Stimulated activated CD8-positive, alpha-beta memory T cell treated with anti-CD3 and anti-CD28 coated beads, Interleukin-12 subunit alpha, Interleukin-12 subunit beta, amount 100 ng/mL, for 4 hours (primary cell): ENCODE results near the gene PLA2G4F.

Experiments used
- DNase-seq: peaks from one replicate; pipeline ENCODE4 v3.0.0-alpha.2; 2020; ENCODE audit warnings: low read depth

PLA2G4F gene

DNA sequence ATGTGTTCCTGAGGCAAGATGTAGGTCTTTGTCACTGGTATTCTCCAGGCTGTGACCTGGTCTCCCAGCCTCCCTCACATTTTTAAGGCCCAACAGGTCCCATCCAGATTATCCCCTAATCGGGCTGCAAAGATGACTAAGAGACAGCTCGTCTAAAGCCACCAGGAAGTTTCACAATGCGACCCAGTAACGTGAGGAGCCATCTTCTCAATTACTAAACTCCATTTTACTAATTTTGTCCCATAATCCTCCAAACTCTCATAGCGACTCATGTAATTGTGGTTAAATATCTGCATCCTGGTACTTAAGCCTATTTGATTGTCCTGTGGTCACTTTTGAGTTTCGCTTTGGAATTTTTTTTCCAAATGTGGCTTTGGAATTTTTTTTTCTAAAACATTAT lies 8.7 kb upstream of the PLA2G4F start:
- DNase-seq: no peak

DNA sequence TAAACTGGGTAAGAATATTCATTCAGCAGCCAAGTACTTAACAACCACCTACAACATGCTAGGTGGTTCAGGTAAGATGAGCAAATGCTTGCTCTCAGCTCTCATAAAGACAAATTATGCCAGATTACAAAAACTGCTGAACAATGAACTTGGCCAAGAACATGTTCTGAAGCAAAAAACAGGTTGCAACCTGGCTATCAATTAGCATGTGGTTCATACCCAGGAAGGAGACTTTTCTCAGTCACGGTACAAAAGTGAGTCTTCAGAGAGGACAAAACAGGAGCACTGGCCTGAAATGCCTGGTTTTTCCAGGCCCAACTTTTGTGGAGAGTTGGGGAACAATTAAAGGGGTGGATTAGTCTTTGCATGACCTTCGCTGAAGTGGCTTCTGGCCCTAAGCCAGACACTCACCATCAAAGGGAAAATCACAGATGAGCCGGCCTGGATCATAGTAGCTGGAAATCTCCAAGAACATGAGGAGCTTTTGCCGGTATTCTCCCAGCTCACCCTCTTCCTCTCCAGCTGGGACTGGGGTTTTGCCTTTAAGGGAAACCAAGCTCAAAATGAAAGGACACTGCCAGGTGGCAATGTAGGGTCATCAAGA lies 7.6 kb upstream of the PLA2G4F start:
- DNase-seq: no peak

DNA sequence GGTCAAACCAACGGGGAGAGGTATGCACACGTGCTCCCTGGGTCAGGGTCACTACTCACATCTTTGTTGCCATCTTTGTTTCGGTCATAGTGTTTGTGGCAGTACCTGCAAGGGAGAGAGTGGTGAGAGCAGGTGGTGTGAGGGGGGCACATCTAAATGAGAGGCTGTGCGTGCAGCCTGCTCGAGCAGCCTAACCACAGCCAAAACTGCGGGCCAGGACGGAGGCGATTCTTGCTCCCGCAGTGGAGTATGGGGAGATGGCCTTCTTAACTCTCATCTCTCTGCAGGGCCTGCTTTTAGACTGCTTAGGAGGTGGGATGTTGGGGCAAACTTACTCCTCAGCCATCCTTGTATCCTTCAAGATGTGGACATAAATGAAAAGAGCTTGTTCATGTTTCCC lies 6.9 kb upstream of the PLA2G4F start:
- DNase-seq: no peak

DNA sequence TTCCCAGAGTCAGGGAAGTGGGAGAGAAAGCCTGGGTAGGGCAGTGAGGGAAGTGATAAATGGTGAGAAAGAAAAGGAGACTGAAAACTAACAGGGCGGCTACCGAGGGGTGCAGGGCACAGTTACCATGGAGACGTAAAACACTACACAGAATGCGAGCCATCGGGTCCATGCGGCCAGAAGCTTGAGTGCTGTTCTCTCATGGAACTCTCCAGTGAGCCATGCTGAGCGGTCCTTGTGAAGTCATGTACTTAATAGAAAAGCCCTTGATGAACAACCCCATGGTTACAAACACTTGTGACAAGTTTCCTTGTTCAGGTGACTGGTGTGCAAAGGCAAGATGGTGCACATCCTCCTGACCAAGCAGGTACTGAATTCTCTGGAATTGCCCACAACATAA lies 3.7 kb upstream of the PLA2G4F start:
- DNase-seq: no peak

DNA sequence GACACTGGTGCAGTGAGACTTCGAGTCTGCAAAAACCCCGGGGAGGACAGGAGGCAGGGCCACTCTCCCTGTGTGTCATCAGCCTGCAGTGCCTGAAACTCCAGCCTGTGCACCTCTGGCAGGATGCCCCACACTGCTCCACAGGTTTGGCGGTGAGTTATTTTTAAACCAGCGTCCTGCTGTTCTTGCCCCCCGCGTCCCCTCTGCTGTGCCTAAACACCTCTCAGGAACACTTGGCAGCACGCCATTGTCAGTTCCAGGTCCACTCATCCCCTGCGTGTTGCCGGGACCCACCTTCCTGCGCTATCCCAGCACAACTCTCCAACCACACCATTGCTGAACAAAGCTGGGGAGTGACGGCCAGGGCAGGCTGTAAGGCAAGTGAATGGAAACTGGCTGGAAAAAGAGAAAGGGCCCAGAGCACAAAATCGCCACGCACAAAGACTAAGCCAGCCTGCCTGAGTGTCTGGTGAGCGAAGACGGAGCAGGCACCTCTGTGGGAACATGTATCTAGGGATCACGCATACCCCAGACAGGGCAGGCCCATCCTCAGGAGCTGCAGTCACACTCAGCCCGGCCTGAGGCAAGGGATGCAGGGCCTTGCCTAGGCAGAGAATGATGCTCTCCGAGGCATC lies 3.1 kb upstream of the PLA2G4F start:
- DNase-seq: no peak

DNA sequence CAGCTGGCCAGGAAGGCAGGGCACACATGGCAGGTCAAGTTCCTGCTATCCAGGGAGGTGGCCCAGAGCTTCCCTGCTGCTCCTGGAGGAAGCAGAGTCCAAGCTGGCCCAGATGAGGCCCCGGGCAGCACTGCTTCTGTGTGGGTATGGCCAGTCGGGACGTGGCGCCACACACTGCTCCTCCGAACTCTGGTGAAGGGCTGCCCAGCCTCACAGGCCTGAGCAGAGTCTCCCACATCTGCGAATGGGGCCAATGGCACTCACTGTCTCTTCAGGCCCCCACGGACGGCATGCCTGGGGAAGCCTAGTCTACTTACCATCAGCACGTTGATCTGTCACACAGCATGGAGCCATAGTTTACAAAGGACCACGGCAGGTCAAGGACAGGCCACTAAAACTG lies 2.5 kb upstream of the PLA2G4F start:
- DNase-seq: no peak

DNA sequence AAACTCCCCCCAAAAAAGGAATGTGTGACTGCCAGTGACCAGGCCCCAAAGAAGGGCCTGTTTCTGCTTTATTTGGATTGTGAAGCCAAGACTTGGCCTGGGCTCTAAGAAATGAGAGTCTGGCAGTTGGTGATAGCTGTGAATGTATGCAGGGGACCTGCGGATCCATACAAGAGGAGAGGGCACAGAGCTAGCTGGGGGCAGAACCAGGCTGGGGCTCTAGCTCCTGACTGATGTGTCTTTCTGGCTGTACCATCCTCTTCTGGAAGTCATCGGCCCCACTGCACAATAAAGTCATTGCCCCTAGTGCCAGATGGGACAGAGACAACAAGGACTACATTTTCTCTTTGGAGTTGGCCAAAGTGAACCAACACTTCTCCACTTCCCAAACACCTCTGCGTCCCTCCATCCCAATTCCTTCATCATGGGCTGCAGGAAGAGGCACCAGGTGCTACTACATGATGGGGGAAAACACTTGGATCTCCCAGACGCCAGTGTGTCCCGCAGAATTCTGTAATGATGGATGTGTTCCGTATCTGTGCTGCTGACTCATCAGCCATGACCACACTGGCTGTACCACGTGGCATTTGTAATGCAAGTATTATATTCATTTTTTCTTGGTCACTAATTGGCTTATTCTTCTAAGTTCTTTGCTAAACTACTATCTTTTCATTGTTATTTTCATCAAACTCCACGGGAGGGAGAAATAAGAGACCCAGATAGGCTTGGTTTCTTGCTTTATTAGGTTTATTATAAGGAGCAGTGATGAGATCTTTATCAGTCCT lies 1.7 kb upstream of the PLA2G4F start:
- DNase-seq: no peak

DNA sequence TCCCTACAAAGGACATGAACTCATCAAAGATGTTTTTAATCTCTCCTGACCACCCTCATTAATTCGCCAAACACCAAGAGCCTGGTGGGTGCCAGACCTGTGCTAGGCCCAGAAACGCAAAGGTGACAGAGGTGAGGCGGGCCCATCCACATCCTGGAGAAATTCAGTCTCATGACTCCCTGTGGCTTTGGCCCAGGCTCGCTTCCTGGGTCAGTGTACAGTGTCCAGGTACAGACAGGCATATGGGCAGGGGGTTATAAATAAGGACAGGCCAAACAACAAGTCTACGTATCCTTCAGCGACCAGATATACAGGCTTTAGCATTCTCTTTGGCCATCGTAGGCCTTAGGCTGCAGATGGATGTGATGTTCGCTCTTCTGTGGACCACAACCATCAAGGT lies 945 bp upstream of the PLA2G4F start:
- no peak for DNase-seq

DNA sequence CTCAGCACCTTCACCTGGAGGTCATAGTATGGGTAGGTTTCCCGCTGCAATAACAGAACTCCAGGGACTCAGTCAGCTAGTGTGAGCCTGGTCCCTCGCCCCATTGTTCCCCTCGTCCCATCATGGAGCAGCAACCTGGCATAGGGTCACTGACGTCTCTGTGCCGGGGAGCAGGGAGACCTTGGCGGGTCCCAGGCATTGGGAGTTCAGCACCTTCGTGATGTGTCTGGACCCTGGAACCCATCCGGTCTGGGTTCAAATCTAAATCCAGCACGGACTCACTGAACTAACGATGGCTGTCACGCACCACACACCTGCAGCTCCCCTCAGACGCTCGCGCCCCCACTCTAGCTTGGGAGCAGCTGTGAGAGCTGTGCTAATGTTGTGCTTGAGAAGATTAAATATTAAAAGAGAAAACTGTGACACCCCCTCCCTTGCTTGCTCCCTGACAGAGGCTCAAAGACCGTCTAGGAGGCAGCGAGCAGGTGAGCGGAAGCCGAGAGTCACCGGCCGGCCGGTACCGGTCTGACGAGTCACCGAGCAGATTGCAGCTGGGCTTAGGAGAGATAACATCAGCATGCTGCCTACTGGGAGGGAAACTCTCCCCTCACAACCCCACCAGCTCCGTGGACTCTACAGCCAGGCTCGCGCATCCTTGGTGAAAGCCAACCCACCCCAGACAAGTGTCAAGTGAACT lies 742 bp downstream of the PLA2G4F start:
- DNase-seq: no peak

DNA sequence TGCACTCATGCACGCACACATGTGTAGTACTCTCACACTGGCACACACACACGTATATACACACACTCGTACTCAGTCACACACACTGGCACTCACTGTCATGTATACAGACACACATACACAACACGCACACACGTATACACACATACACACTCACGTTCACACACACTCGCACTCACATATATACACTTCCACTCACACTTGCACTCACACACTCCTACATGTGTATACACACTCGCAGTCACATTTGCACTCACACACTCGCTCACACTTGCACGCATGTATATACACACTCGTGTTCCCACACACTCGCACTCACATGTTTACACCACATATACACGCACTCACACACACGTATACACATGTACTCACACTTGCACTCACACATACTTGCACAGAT lies 1.5 kb downstream of the PLA2G4F start:
- no peak for DNase-seq

DNA sequence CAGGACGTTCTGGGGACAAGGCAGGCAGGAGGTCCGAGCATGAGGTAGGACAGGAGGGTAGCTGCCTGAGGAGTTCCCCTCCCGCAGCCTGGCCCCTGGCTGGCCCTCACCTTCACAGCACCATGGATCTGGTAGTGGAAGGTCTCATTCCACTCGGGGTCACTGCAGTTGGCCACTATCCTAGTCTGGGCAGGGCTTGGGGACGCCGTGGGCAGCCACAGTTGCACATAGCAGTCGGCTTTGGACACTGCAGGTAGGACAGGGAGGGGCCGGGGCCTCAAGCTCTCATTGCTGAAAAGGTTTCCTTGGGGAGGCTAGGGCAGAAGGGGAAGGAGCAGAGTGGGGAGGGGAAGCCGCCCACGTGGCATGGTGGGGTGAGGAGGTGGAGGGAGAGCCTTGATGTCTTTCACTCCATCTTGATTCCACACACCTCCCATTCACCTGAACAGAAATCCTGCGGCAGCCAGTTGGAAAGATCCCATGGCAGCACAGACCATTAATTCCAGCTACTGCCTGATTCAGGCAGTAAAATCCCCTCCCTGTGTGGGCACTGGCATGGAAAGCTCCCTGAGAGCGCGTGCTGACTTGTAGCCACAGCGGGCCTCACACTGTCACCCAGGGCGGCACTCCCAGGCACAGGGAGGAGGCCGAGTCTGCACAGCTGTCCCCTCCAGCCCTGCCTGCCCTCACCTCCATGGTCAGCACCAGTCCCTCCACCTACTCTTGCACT lies 2.1 kb downstream of the PLA2G4F start:
- DNase-seq: no peak

DNA sequence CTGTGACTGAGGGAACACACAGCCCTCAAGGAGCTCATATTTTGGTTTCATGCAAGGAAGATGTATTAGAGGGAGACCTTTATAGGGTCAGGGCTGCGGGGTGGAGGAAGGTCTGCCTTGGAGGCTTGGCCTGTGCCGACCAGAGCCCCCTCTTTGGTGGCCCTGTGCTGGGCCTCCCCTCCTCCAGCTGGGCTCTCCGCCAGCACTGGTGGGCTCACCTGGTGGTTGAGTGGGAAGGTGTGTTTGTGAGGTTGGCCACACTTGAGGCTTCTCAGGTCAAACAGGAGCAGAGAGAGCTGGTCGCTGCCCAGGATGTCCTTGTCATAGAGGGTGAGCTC lies 2.6 kb downstream of the PLA2G4F start:
- DNase-seq: no peak

DNA sequence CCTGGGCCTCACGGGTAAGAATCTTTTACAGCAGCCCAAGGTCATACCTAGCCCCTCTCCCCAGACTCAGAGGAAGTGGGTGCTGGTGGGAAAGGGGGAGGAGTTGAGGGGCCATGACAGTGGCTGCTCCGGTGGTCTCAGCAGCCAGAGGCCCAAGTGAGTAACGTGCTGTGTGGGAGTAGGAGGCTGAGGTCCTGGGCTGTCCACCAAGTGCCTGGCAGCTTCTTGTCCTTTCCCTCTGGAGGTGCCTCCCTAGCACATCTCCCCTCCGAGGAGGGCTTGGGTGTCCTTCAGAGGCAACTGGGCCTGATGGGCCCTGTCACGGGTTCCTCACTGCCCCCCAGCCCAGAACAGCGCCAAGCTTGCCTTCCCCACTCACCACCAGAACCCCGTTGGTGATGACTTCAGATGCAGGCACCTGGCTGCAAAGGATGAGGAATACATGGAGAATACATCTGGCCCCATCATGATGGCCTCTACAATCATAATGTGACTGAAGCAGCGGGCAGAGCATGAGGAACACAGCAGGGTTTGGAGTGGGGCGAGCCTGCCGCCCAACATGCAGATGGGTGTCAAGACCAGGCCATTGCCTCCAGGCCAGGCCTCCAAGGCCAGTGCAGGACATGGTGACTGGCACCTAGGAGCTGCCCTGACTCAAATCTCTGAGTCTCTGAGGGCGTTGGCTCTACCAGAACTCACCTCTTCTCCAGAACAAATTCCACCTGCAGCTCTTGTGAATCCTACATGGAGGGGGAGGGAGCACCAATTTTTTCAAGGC lies 3.3 kb downstream of the PLA2G4F start:
- DNase-seq: no peak

DNA sequence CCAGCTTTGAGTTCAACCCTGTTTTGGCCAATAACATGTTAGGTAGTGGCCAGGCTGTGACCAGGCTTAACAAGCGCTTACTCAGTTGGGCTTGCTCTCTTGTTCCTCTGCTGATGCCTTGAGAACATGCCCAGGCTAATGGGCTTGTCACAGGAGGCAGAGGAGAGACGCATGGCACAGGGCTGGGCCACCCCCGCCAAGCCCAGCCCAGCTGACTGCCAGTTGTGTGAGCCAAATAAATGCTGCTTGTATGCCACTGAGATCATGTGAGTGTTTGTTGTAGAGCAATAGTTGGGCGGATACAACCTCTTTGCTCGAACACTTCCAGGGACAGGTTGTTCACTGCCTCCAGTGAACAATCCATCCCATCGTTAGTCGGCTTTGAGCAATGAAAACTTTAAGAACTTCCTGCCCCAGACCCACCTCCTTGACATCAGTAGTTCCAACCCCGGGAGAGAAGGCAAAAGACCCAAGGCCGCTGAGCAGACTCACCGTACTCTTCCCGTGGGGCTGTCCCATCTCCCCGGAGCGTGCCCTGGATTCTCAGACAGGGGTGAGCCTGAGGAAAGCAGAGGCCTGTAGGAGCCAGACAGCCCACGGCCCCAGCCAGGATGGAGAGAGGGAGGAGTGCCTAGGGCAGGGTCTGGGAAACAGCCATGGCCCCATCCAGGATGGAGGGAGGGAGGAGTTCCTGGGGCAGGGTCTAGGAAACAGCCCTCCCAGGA lies 4.1 kb downstream of the PLA2G4F start:
- no peak for DNase-seq

DNA sequence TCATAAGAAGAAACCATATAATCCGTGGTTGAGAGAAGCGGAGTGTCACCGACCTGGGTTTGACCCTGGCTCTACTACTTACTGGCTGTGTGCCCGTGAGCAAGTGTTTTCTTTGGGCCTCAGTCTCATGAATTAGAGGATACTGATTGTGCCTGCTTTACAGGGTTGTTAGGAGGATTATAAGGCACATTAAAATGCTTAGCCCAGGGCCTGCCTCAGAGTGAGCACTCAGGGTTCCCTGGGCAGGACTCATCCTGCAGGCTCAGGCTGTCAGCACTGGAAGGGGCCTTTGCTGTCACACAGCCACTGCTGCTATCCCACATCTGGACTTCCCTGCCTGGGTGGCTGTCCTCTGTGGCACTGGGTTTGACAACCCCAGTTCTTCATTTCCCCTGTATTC lies 4.7 kb downstream of the PLA2G4F start:
- DNase-seq: no peak

DNA sequence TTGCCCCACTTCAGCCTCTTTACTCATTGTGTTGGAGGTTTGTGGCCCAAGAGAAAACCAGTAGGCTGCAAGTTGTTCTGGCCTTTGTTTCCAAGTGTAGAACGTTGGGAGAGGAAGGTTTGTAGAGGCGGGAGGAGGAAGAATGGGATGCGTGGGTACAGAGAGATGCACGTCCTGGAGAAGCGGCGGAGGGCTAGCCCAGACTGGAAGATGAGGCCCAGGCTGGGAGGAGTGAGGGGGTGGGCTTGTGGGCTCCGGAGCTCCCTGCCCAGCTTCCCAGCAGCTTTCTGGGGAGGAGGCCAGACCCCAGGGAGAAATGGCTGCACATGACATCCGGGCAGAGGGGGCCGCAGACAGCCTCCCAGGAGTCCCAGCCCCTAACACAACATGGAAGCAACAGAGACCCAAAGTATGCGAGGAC lies 5.3 kb downstream of the PLA2G4F start:
- DNase-seq: no peak

DNA sequence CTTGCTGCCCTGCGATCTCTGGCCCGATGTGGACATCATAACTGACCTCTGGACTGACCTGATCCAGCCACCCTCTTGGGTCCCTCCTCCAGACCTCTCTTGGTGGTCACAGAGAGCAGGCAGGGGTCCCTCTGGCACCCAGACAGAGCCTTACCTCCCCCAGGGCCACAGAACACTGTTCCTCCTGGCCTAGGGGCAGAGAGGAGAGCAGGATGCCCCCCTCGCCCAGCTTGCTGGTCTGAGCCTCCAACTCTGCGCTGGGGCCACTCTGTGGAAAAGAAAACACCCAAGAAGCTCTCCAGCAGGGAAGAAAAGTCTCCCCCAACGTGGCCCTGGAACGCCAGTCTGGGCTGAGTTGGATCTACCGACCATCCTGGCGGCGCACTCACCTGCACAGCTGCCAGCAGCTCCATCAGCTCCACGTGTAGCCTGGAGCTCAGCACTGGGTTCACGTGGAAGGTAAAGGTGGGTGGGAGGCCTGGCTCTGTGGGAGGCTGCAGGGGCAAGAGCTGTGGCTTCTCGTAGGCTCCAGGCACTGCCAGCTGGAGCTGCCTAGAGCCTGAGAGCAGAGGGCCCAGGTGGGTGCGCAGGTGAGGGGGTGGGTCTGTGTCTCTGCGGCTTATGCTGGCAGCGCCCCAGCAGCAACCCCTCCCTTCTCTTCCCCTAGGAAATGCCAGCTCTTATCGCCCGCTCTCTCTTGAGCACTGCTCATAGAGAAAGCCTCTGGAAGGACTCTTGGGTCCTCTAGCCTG lies 6.0 kb downstream of the PLA2G4F start:
- DNase-seq: no peak

DNA sequence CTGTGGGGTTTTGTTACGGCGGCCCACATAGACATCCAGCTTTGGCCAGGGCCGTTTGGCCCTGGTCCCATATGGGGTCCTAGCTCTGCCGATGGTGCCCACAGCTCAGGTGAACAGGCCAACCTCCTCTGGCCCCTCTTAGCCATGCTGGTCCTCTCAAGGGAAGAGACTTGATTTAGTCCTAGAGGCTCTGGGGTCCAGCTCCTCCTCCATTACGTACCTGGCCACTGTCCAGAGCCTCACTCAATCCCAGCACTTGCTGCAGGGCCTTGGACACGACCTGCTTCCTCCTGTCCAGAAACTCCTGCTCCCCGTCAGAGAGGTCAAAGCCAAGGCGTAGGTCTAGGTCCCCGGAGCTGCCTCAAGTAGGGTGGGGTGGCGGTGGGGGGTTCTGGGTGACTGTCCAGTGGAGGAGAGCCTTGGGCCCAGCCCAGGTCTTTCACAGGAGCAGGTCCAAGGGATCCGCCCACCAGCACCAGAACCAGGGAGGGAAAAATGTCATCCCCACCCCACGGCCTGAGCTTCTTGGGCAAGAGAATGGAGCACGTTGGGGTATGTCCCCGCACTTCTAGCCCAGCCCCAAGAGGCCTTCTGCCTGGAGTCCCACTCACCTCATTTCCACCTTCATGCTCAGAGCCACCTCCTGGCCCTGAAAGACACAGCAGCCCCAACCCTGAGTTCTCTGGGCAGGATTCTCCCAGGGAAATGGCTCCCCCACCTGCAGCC lies 6.8 kb downstream of the PLA2G4F start:
- no peak for DNase-seq

DNA sequence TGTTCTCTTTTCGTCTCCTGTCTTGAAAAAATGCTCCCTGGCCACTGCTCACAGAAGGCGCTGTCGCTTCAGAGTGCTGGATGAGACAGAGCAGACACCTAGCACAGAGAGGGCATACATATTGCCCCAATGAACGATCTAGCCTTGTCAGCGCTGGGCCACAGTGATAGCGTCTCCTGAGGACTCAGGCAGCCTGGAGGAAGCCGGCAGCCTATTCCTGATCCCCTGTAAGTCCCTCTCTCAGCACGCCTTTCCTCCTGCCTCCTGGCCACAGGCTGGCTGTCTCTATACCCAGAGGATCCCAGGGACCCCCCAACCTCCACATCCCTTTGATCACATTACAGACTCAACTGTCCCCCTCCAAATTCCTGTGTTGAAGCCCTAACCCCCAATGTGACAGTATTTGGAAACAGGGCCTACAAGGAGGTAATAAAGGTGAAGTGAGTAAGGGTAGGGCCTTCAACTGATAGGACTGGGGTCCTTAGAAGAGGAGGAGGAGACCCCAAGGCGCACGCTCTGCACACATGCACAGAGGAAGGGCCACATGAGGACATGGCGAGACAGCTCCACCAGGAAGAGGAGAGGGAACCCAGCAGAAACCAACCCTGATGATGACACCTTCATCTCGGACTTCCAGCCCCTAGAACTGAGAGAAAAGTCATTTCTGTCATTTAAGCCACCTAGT lies 7.5 kb downstream of the PLA2G4F start:
- DNase-seq: no peak
